Stomach (tissue), 9 donors: ENCODE measurements around the gene RIMS1. TPM values are rescaled to one million over a fixed set of nuclear protein-coding genes. Genes with fewer than 3 reads are reported as not detected.

Experiments
- DNase-seq, 2 donors: peaks; one replicate each; pipeline versions ENCODE4 v3.0.0 to v3.0.0-alpha.2; 2013 to 2019
- H3K27ac ChIP-seq, 5 donors: fragments of 200-600 bp in 4 of 5; sonication (generic) in 4 of 5; one replicate each; pipeline ENCODE4 v1.5.1; 2013 to 2019; ENCODE audit warnings: mild to moderate bottlenecking in 1 of 5, moderate library complexity in 1 of 5
- H3K27me3 ChIP-seq, 3 donors: fragments of 200-600 bp; sonication (generic); one replicate each; pipeline ENCODE4 v1.5.1; 2017 to 2019; ENCODE audit warnings: mixed run types in 1 of 3
- H3K36me3 ChIP-seq, 4 donors: fragments of 200-600 bp; sonication (generic); 1 replicate in 3 of 4; 2 replicates in 1 of 4; pipeline ENCODE4 v1.5.1; 2016 to 2019
- H3K4me1 ChIP-seq, 4 donors: fragments of 200-600 bp; sonication (generic); one replicate each; pipeline ENCODE4 v1.5.1; 2016 to 2019
- H3K4me3 ChIP-seq, 4 donors: fragments of 200-600 bp; sonication (generic) in 3 of 4; one replicate each; pipeline ENCODE4 v1.5.1; 2016 to 2019; ENCODE audit warnings: mild to moderate bottlenecking in 1 of 4
- H3K9me3 ChIP-seq, 4 donors: fragments of 200-600 bp; sonication (generic); one replicate each; pipeline ENCODE4 v1.5.1; 2016 to 2019
- CTCF ChIP-seq, 7 experiments: fragments of 450-650 bp in 4 of 7; fragments of 200-600 bp in 3 of 7; sonication (generic) in 3 of 7; IDR thresholded peaks; one replicate each; pipeline ENCODE4 v1.5.1; 2016 to 2019; ENCODE audit warnings: antibody characterized with exemption in 7 of 7, control low read depth in 2 of 7, mild to moderate bottlenecking in 1 of 7
- EP300 ChIP-seq: sonication (generic); formaldehyde crosslinking; IDR thresholded peaks from one replicate; pipeline ENCODE4 v1.6.1; 2017; ENCODE audit warnings: antibody characterized with exemption
- POLR2A ChIP-seq, 4 donors: fragments of 450-650 bp; IDR thresholded peaks; one replicate each; pipeline ENCODE4 v1.6.1; 2016; ENCODE audit warnings: antibody characterized with exemption in 4 of 4, control low read depth in 2 of 4, mild to moderate bottlenecking in 1 of 4, moderate library complexity in 1 of 4
- POLR2AphosphoS5 ChIP-seq, 3 donors: sonication (generic); formaldehyde crosslinking; IDR thresholded peaks; one replicate each; pipeline ENCODE4 v1.6.1; 2016; ENCODE audit warnings: antibody characterized with exemption in 3 of 3
- WGBS, 5 donors: extraction: QIAGEN DNeasy Blood & Tissue Kit in 3 of 5; methylation state at CpG; one replicate each; pipeline versions ENCODE4 v1.1.5 to v1.1.7; 2013 to 2018; 5-methylcytosine and 5-hydroxymethylcytosine counted together
- intact Hi-C: fragments of 100-400 bp; cut with DNase I; formaldehyde crosslinking; loops from one replicate; pipeline ENCODE4 v1.15.1; 2023; ENCODE audit warnings: low total_unique reads
- polyA plus RNA-seq, 3 donors: library from polyadenylated mRNA; stranded (reverse); fragments of 200-250 nt; gene quantifications; one replicate each; pipeline ENCODE4 v1.2.3, GENCODE V29; 2013
- total RNA-seq, 5 donors: library from RNA; depleted of rRNA; stranded (reverse); fragments of >200 nt; gene quantifications; one replicate each; pipeline versions ENCODE4 v1.1.0 to v1.2.3, GENCODE V29; 2014 to 2016
- donor health status: healthy with polysubstance abuse.
- donor health status: Bipolar disorder and iron deficiency.
- donor health status: healthy.

The RIMS1 gene
- total and polyA plus RNA-seq, 8 donors, result 0.13 to 45.2 (median 5.1) TPM

- intact Hi-C loops, result no loop called here
- Histone ChIP-seq H3K36me3 (no peaks in the 10 kb centered on the region), H3K27ac (no peak overlapping the region), H3K27me3 (no peaks in the 10 kb centered on the region), H3K9me3 (no peaks in the 10 kb centered on the region), H3K4me1 (no peaks in the 10 kb centered on the region), H3K4me3 (no peak overlapping the region)
- DNase-seq, result no peak
- no peak for TF ChIP-seq POLR2A (IDR thresholded peaks at IDR 0.05)
- no peak for TF ChIP-seq CTCF (IDR thresholded peaks at IDR 0.05)
- TF ChIP-seq EP300, result no peak
- no peak for TF ChIP-seq POLR2AphosphoS5 (IDR thresholded peaks at IDR 0.05)
Observed at GRCh38 chr6:72132851-72133250, 246.5 kb downstream of the RIMS1 start.

- intact Hi-C loops, result no loop called here
- Histone ChIP-seq H3K4me3 (no peak overlapping the region), H3K36me3 (no peaks in the 10 kb centered on the region), H3K27ac (no peak overlapping the region), H3K9me3 (no peaks in the 10 kb centered on the region), H3K4me1 (no peaks in the 10 kb centered on the region), H3K27me3 (no peaks in the 10 kb centered on the region)
- 33 to 57% (median 41%) methylated on average over 1 of the region's 1 CpG for WGBS, 5 donors
- no peak for TF ChIP-seq POLR2AphosphoS5 (IDR thresholded peaks at IDR 0.05)
- no peak for TF ChIP-seq CTCF (IDR thresholded peaks at IDR 0.05)
- no peak for TF ChIP-seq POLR2A (IDR thresholded peaks at IDR 0.05)
- TF ChIP-seq EP300, result no peak
- peak in 1 of 2 donors; percentile 3 for DNase-seq
Observed at GRCh38 chr6:72133324-72133723, 247.0 kb downstream of the RIMS1 start.

- no peak for DNase-seq
- H3K27me3 ChIP-seq, result no peaks in the 10 kb centered on the region
- H3K36me3 ChIP-seq, result no peaks in the 10 kb centered on the region
- no peaks in the 10 kb centered on the region for H3K4me1 ChIP-seq
- intact Hi-C loops, result no loop called here
- no peak overlapping the region for H3K27ac ChIP-seq
- H3K4me3 ChIP-seq, result no peak overlapping the region
- H3K9me3 ChIP-seq, result no peaks in the 10 kb centered on the region
- TF ChIP-seq CTCF (IDR thresholded peaks at IDR 0.05), result peak in 1 of 7 experiments; percentile 10
- no peak for TF ChIP-seq POLR2A (IDR thresholded peaks at IDR 0.05)
Observed at GRCh38 chr6:72140795-72141194, 254.4 kb downstream of the RIMS1 start.

GRCh38 chr6:72149715-72150114, 263.4 kb downstream of the RIMS1 start:
- intact Hi-C loops, result no loop called here
- no peaks in the 10 kb centered on the region for H3K36me3 ChIP-seq
- H3K27ac ChIP-seq, result no peak overlapping the region
- no peak overlapping the region for H3K4me3 ChIP-seq
- no peaks in the 10 kb centered on the region for H3K4me1 ChIP-seq
- DNase-seq, result no peak
- WGBS, 5 donors, result 73 to 87% (median 81%) methylated on average over 3 of the region's 3 CpGs
- H3K27me3 ChIP-seq, result no peaks in the 10 kb centered on the region
- peaks cover 0 to 30% (median 9%) of the 10 kb centered on the region in 4 donors for H3K9me3 ChIP-seq
- no peak for TF ChIP-seq POLR2A (IDR thresholded peaks at IDR 0.05)
- TF ChIP-seq POLR2AphosphoS5 (IDR thresholded peaks at IDR 0.05), result no peak
- TF ChIP-seq CTCF (IDR thresholded peaks at IDR 0.05), result no peak
- no peak for TF ChIP-seq EP300
